Natural killer cell treated with Interleukin-12 subunit alpha and Interleukin-12 subunit beta and Interleukin-15 and Interleukin-18, amount 100 ng/mL, for 72 hours (primary cell): Measurements from ENCODE around the gene ARHGAP32. TPM values are rescaled to one million over a fixed set of nuclear protein-coding genes. Genes with fewer than 3 reads are reported as not detected.
"Not testable (repeated sequence)": the region's sequence is repeated elsewhere in the genome, so short reads cannot be mapped to it uniquely, and the experiment has no call there.

Experiments
- ATAC-seq, 2 donors: fragments of 150-1000 bp; cut with Tn5 transposase in 1 of 2; sonication (Bioruptor Pico), chemical (Tn5 transposase) in 1 of 2; 2 replicates each; pipeline ENCODE4 v1.10.0; 2021
- DNase-seq: peaks from one replicate; pipeline ENCODE4 v3.0.0; 2022; ENCODE audit warnings: low spot score
- H3K27ac Mint-ChIP-seq, 2 donors: 1 replicate in 1 of 2; 2 replicates in 1 of 2; pipeline ENCODE4 v1.8.0; 2022; ENCODE audit warnings: mixed read lengths in 2 of 2, mild to moderate bottlenecking in 1 of 2, moderate library complexity in 1 of 2
- H3K27me3 Mint-ChIP-seq, 2 donors: 1 replicate in 1 of 2; 2 replicates in 1 of 2; pipeline ENCODE4 v1.8.0; 2022; ENCODE audit warnings: mixed read lengths in 2 of 2
- H3K36me3 Mint-ChIP-seq: one replicate; pipeline ENCODE4 v1.8.0; 2022; ENCODE audit warnings: mixed read lengths
- H3K4me1 Mint-ChIP-seq, 2 donors: 1 replicate in 1 of 2; 2 replicates in 1 of 2; pipeline ENCODE4 v1.8.0; 2022; ENCODE audit warnings: low read depth in 2 of 2, mixed read lengths in 2 of 2, mild to moderate bottlenecking in 1 of 2
- H3K4me3 Mint-ChIP-seq: one replicate; pipeline ENCODE4 v1.8.0; 2022; ENCODE audit warnings: mixed read lengths
- H3K9me3 Mint-ChIP-seq: 2 replicates; pipeline ENCODE4 v1.8.0; 2022; ENCODE audit warnings: mixed read lengths
- total RNA-seq, 2 donors: library from RNA; stranded (reverse); gene quantifications; one replicate each; pipeline ENCODE4 v1.2.3, GENCODE V29; 2022

The ARHGAP32 gene
- total RNA-seq, 2 donors from 2014 or later, result 0.81 to 1.5 TPM

- H3K27me3 Mint-ChIP-seq, result peaks cover 8 to 9% of the 10 kb centered on the region in 2 donors
- peaks cover 12% of the 10 kb centered on the region for H3K36me3 Mint-ChIP-seq
- H3K27ac Mint-ChIP-seq, result no peak overlapping the region
- H3K4me3 Mint-ChIP-seq, result no peak overlapping the region
- H3K4me1 Mint-ChIP-seq, result no peaks in the 10 kb centered on the region
- no peak for DNase-seq
- no peak for ATAC-seq
- peaks cover 16% of the 10 kb centered on the region for H3K9me3 Mint-ChIP-seq
Observed at GRCh38 chr11:129167315-129167714, 24.8 kb downstream of the ARHGAP32 start.

- ATAC-seq (no peak), DNase-seq (no peak)
- Mint-ChIP-seq H3K36me3 (peaks cover 15% of the 10 kb centered on the region), H3K27me3 (peaks cover 8 to 9% of the 10 kb centered on the region in 2 donors), H3K27ac (no peak overlapping the region), H3K4me1 (no peaks in the 10 kb centered on the region), H3K9me3 (peaks cover 15% of the 10 kb centered on the region), H3K4me3 (no peak overlapping the region)
Observed at GRCh38 chr11:129163714-129164164, 28.4 kb downstream of the ARHGAP32 start.

- DNase-seq, H3K4me3 Mint-ChIP-seq, ATAC-seq, H3K27me3 Mint-ChIP-seq, H3K27ac Mint-ChIP-seq, H3K4me1 Mint-ChIP-seq: not testable (repeated sequence)
- Mint-ChIP-seq H3K36me3 (peaks cover 15% of the 10 kb centered on the region), H3K9me3 (peaks cover 13% of the 10 kb centered on the region)
Observed at GRCh38 chr11:129157080-129157479, 35.0 kb downstream of the ARHGAP32 start.

- Mint-ChIP-seq H3K27ac (no peak overlapping the region), H3K27me3 (peaks cover 0 to 10% of the 10 kb centered on the region in 2 donors), H3K4me3 (no peak overlapping the region), H3K4me1 (no peaks in the 10 kb centered on the region), H3K9me3 (peaks cover 18% of the 10 kb centered on the region), H3K36me3 (peaks cover 27% of the 10 kb centered on the region)
- DNase-seq, result no peak
- ATAC-seq, result no peak
Observed at GRCh38 chr11:129155745-129156144, 36.4 kb downstream of the ARHGAP32 start.

GRCh38 chr11:129148487-129148886 is 43.6 kb downstream of the ARHGAP32 start:
- no peak overlapping the region for H3K27ac Mint-ChIP-seq
- DNase-seq, result no peak
- ATAC-seq, result no peak
- peaks cover 0 to 28% of the 10 kb centered on the region in 2 donors for H3K27me3 Mint-ChIP-seq
- no peak overlapping the region for H3K4me3 Mint-ChIP-seq
- H3K4me1 Mint-ChIP-seq, result no peaks in the 10 kb centered on the region
- H3K9me3 Mint-ChIP-seq, result peaks cover 7% of the 10 kb centered on the region
- peaks cover 35% of the 10 kb centered on the region for H3K36me3 Mint-ChIP-seq

GRCh38 chr11:129146191-129146590 is 45.9 kb downstream of the ARHGAP32 start:
- no peaks in the 10 kb centered on the region for H3K9me3 Mint-ChIP-seq
- no peak overlapping the region for H3K27ac Mint-ChIP-seq
- ATAC-seq (no peak), DNase-seq (no peak)
- H3K4me1 Mint-ChIP-seq, result no peaks in the 10 kb centered on the region
- H3K4me3 Mint-ChIP-seq, result no peak overlapping the region
- peaks cover 25% of the 10 kb centered on the region for H3K36me3 Mint-ChIP-seq
- H3K27me3 Mint-ChIP-seq, result peaks cover 0 to 18% of the 10 kb centered on the region in 2 donors

GRCh38 chr11:129145276-129145675 is 46.8 kb downstream of the ARHGAP32 start:
- no peaks in the 10 kb centered on the region for H3K4me1 Mint-ChIP-seq
- H3K36me3 Mint-ChIP-seq, result peaks cover 17% of the 10 kb centered on the region
- H3K27me3 Mint-ChIP-seq, result peaks cover 0 to 18% of the 10 kb centered on the region in 2 donors

GRCh38 chr11:129144256-129144655 is 47.9 kb downstream of the ARHGAP32 start:
- DNase-seq, result no peak
- Mint-ChIP-seq H3K4me3 (no peak overlapping the region), H3K27me3 (peaks cover 0 to 9% of the 10 kb centered on the region in 2 donors), H3K9me3 (no peaks in the 10 kb centered on the region), H3K4me1 (no peaks in the 10 kb centered on the region), H3K36me3 (peaks cover 6% of the 10 kb centered on the region), H3K27ac (no peak overlapping the region)
- no peak for ATAC-seq

More at GRCh38 chr11:129145276-129145675, 46.8 kb downstream of the ARHGAP32 start:
- no peak for DNase-seq
- no peak overlapping the region for H3K27ac Mint-ChIP-seq
- no peak for ATAC-seq
- no peaks in the 10 kb centered on the region for H3K9me3 Mint-ChIP-seq
- H3K4me3 Mint-ChIP-seq, result no peak overlapping the region

- no peak overlapping the region for H3K4me3 Mint-ChIP-seq
- no peak overlapping the region for H3K27ac Mint-ChIP-seq
- no peak for DNase-seq
- no peak for ATAC-seq
- no peaks in the 10 kb centered on the region for H3K4me1 Mint-ChIP-seq
- no peaks in the 10 kb centered on the region for H3K9me3 Mint-ChIP-seq
- H3K36me3 Mint-ChIP-seq, result peaks cover 6% of the 10 kb centered on the region
- H3K27me3 Mint-ChIP-seq, result peaks cover 3 to 7% of the 10 kb centered on the region in 2 donors
Observed at GRCh38 chr11:129143335-129143734, 48.8 kb downstream of the ARHGAP32 start.

GRCh38 chr11:129141748-129142523 is 50.2 kb downstream of the ARHGAP32 start:
- Mint-ChIP-seq H3K4me3 (no peak overlapping the region), H3K36me3 (no peaks in the 10 kb centered on the region), H3K27ac (no peak overlapping the region), H3K4me1 (no peaks in the 10 kb centered on the region), H3K27me3 (peaks cover 0 to 3% of the 10 kb centered on the region in 2 donors), H3K9me3 (no peaks in the 10 kb centered on the region)
- no peak for ATAC-seq
- no peak for DNase-seq

GRCh38 chr11:129131316-129131715 is 60.8 kb downstream of the ARHGAP32 start:
- Mint-ChIP-seq H3K36me3 (no peaks in the 10 kb centered on the region), H3K4me3 (no peak overlapping the region), H3K9me3 (no peaks in the 10 kb centered on the region), H3K4me1 (no peaks in the 10 kb centered on the region), H3K27me3 (peaks cover 0 to 2% of the 10 kb centered on the region in 2 donors), H3K27ac (no peak overlapping the region)
- ATAC-seq, result no peak
- DNase-seq, result no peak

- H3K27me3 Mint-ChIP-seq, DNase-seq, H3K4me3 Mint-ChIP-seq, H3K9me3 Mint-ChIP-seq, ATAC-seq, H3K36me3 Mint-ChIP-seq, H3K4me1 Mint-ChIP-seq, H3K27ac Mint-ChIP-seq: not testable (repeated sequence)
Observed at GRCh38 chr11:129128881-129129620, 63.1 kb downstream of the ARHGAP32 start.

- Mint-ChIP-seq H3K36me3 (no peaks in the 10 kb centered on the region), H3K4me3 (no peak overlapping the region), H3K9me3 (no peaks in the 10 kb centered on the region), H3K27ac (no peak overlapping the region), H3K4me1 (no peaks in the 10 kb centered on the region), H3K27me3 (peaks cover 0 to 10% of the 10 kb centered on the region in 2 donors)
- DNase-seq (no peak), ATAC-seq (no peak)
Observed at GRCh38 chr11:129119036-129119435, 73.1 kb downstream of the ARHGAP32 start.
